ENCODE results near the gene TRIM34.
A peak's percentile ranks its signal among the peaks of the same experiment; 100 is the strongest.
"Not testable (repeated sequence)": the region's sequence is repeated elsewhere in the genome, so short reads cannot be mapped to it uniquely, and the experiment has no call there.

TRIM34 gene

GRCh38 chr11:5624489-5625279, at the start of gene TRIM34:
Gene TRIM34, plus strand, starts transcription at chr11:5625001. Its CDS starts 7,331 bp downstream, at chr11:5632332.
- peaks cover 29% of the 10 kb centered on the region for H3K4me1 ChIP-seq (ENCODE audit: insufficient read depth, low read length)
- no peaks in the 10 kb centered on the region for H3K36me3 ChIP-seq (ENCODE audit: insufficient read depth, low read length)
- peak within 1 kb of the TSS; percentile 33 to 82 for H3K4me3 ChIP-seq (ENCODE audit: low read depth in 1 of 2, low read length in 2 of 2)
- peak within 1 kb of the TSS; percentile 43 for H3K9ac ChIP-seq (ENCODE audit: low read length)
- no peaks in the 10 kb centered on the region for H3K27me3 ChIP-seq (ENCODE audit: control insufficient read depth in 1 of 2, insufficient read depth in 2 of 2, low read length in 2 of 2)
- peak within 1 kb of the TSS; percentile 71 for H3K27ac ChIP-seq (ENCODE audit: low read depth, low read length)
- H3K9me3 ChIP-seq (ENCODE audit: low read length) = no peaks in the 10 kb centered on the region

DNA sequence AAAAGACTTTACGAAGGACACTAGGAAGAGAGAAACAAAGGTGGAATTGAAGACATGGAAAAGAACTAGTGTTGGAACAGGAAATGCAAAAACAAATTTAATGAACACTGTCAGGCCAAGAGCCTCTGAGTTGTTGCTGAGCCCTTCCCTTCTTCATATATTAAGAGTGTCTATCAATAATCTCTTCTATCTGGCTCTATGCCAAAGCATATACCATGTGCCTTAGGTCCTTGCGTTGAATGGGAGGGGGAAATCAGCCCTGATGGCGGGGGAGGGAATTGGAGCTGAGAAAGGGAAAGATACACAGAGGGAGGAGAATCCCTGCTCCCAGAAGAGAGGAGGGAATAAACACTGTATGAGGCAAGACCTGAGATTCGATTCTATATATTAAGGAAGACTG, 49.6 kb upstream of the TRIM34 start:
- H3K36me3 ChIP-seq (ENCODE audit: insufficient read depth, low read length) = no peaks in the 10 kb centered on the region
- H3K27ac ChIP-seq (ENCODE audit: low read depth, low read length) = no peak overlapping the region
- H3K4me1 ChIP-seq (ENCODE audit: insufficient read depth, low read length) = no peaks in the 10 kb centered on the region
- H3K9me3 ChIP-seq (ENCODE audit: low read length) = no peaks in the 10 kb centered on the region
- H3K4me3 ChIP-seq (ENCODE audit: low read depth in 1 of 2, low read length in 2 of 2) = no peak overlapping the region
- no peaks in the 10 kb centered on the region for H3K27me3 ChIP-seq (ENCODE audit: control insufficient read depth in 1 of 2, insufficient read depth in 2 of 2, low read length in 2 of 2)
- no peak overlapping the region for H3K9ac ChIP-seq (ENCODE audit: low read length)

DNA sequence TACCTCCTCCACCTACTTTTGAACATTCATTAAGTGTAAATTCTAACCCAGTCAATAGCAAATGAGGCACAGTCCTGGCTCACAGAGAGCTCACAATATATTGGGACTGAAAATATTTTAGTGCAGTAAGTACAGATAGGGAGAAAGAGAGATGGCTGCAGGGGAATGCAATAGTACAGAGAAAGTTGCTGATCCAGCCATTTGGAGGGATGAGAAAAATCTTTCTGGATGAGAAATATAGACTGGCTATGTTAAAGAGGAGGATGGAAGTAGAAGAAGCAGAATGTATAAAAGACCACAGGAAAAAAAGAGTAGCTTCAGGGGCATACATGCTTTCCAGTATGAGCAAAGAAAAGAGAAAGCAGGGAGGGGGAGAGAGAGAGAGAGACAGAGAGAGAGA, 47.7 kb upstream of the TRIM34 start:
- Histone ChIP-seq H3K4me1 (ENCODE audit: insufficient read depth, low read length) (no peaks in the 10 kb centered on the region), H3K9me3 (ENCODE audit: low read length) (no peaks in the 10 kb centered on the region), H3K27me3 (ENCODE audit: control insufficient read depth in 1 of 2, insufficient read depth in 2 of 2, low read length in 2 of 2) (no peaks in the 10 kb centered on the region), H3K9ac (ENCODE audit: low read length) (no peak overlapping the region), H3K36me3 (ENCODE audit: insufficient read depth, low read length) (no peaks in the 10 kb centered on the region), H3K4me3 (ENCODE audit: low read depth in 1 of 2, low read length in 2 of 2) (no peak overlapping the region), H3K27ac (ENCODE audit: low read depth, low read length) (no peak overlapping the region)

DNA sequence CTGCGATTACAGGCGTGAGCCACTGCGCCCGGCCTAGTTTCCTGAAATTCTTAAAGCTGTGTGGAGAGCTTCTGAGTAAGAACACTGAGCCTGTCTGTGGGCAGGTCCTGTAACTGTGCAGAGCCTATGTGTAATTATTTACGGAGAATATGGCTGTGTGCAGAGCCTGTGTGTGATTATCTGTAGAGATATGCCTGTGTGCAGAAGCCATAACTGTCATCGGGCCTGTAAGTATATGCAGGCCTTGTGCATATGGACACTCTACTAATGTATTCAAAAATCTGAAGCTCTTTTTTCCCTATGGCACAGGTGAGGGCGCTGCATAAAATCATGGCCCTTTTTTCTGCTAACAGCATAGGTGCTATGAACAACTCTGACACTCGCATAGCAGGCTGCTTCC, 44.2 kb upstream of the TRIM34 start, which contains the start of gene OR52B6:
Gene OR52B6, plus strand, starts transcription at position 301 of the 400 bp plus-strand sequence. Its CDS starts 0 bp downstream, at position 301.
- Histone ChIP-seq H3K4me1 (ENCODE audit: insufficient read depth, low read length) (no peaks in the 10 kb centered on the region), H3K9me3 (ENCODE audit: low read length) (no peaks in the 10 kb centered on the region), H3K36me3 (ENCODE audit: insufficient read depth, low read length) (no peaks in the 10 kb centered on the region), H3K4me3 (ENCODE audit: low read depth in 1 of 2, low read length in 2 of 2) (no peak within 1 kb of the TSS), H3K27ac (ENCODE audit: low read depth, low read length) (no peak within 1 kb of the TSS), H3K27me3 (ENCODE audit: control insufficient read depth in 1 of 2, insufficient read depth in 2 of 2, low read length in 2 of 2) (no peaks in the 10 kb centered on the region), H3K9ac (ENCODE audit: low read length) (no peak within 1 kb of the TSS)

DNA sequence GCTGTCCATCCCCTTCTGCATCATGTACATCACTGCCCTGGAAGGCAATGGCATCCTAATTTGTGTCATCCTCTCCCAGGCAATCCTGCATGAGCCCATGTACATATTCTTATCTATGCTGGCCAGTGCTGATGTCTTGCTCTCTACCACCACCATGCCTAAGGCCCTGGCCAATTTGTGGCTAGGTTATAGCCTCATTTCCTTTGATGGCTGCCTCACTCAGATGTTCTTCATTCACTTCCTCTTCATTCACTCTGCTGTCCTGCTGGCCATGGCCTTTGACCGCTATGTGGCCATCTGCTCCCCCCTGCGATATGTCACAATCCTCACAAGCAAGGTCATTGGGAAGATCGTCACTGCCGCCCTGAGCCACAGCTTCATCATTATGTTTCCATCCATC, 43.8 kb upstream of the TRIM34 start:
- Histone ChIP-seq H3K4me3 (ENCODE audit: low read depth in 1 of 2, low read length in 2 of 2) (no peak overlapping the region), H3K4me1 (ENCODE audit: insufficient read depth, low read length) (no peaks in the 10 kb centered on the region), H3K9me3 (ENCODE audit: low read length) (no peaks in the 10 kb centered on the region), H3K27ac (ENCODE audit: low read depth, low read length) (no peak overlapping the region), H3K27me3 (ENCODE audit: control insufficient read depth in 1 of 2, insufficient read depth in 2 of 2, low read length in 2 of 2) (no peaks in the 10 kb centered on the region), H3K36me3 (ENCODE audit: insufficient read depth, low read length) (no peaks in the 10 kb centered on the region), H3K9ac (ENCODE audit: low read length) (no peak overlapping the region)

- H3K27ac ChIP-seq (ENCODE audit: low read depth, low read length); H3K36me3 ChIP-seq (ENCODE audit: insufficient read depth, low read length); H3K9ac ChIP-seq (ENCODE audit: low read length); H3K27me3 ChIP-seq (ENCODE audit: control insufficient read depth in 1 of 2, insufficient read depth in 2 of 2, low read length in 2 of 2); H3K4me3 ChIP-seq (ENCODE audit: low read depth in 1 of 2, low read length in 2 of 2); H3K4me1 ChIP-seq (ENCODE audit: insufficient read depth, low read length); H3K9me3 ChIP-seq (ENCODE audit: low read length): not testable (repeated sequence)
These were observed 40.3 kb upstream of the TRIM34 start for GRCh38 chr11:5584458-5584857.

- not testable (repeated sequence) for H3K36me3 ChIP-seq (ENCODE audit: insufficient read depth, low read length)
These were observed 34.9 kb upstream of the TRIM34 start for GRCh38 chr11:5589906-5590305.

GRCh38 chr11:5591613-5592012, 33.2 kb upstream of the TRIM34 start:
- no peak overlapping the region for H3K27ac ChIP-seq (ENCODE audit: low read depth, low read length)
- H3K4me3 ChIP-seq (ENCODE audit: low read depth in 1 of 2, low read length in 2 of 2) = no peak overlapping the region
- no peaks in the 10 kb centered on the region for H3K4me1 ChIP-seq (ENCODE audit: insufficient read depth, low read length)
- no peaks in the 10 kb centered on the region for H3K27me3 ChIP-seq (ENCODE audit: control insufficient read depth in 1 of 2, insufficient read depth in 2 of 2, low read length in 2 of 2)
- no peaks in the 10 kb centered on the region for H3K9me3 ChIP-seq (ENCODE audit: low read length)
- no peaks in the 10 kb centered on the region for H3K36me3 ChIP-seq (ENCODE audit: insufficient read depth, low read length)
- H3K9ac ChIP-seq (ENCODE audit: low read length) = no peak overlapping the region

More at GRCh38 chr11:5589906-5590305, 34.9 kb upstream of the TRIM34 start:
- H3K4me1 ChIP-seq (ENCODE audit: insufficient read depth, low read length); H3K27ac ChIP-seq (ENCODE audit: low read depth, low read length); H3K9ac ChIP-seq (ENCODE audit: low read length); H3K4me3 ChIP-seq (ENCODE audit: low read depth in 1 of 2, low read length in 2 of 2); H3K27me3 ChIP-seq (ENCODE audit: control insufficient read depth in 1 of 2, insufficient read depth in 2 of 2, low read length in 2 of 2); H3K9me3 ChIP-seq (ENCODE audit: low read length): not testable (repeated sequence)

DNA sequence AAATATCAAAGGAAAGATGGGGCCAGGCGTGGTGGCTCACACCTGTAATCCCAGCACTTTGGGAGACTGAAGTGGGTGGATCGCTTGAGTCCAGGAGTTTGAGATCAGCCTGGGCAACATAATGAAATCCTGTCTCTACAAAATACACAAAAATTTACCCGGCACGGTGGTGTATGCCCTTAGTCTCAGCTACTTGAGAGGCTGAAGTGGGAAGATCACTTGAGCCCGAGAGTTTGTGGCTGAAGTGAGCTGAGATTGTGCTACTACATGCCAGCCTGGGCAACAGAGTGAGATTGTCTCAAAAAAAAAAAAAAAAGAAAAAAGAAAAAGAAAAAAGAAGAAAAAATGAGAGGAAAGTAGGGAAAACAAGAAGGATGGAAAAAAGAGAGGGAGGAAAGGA, 32.2 kb upstream of the TRIM34 start:
- H3K27ac ChIP-seq (ENCODE audit: low read depth, low read length) = no peak overlapping the region
- H3K36me3 ChIP-seq (ENCODE audit: insufficient read depth, low read length) = no peaks in the 10 kb centered on the region
- no peak overlapping the region for H3K4me3 ChIP-seq (ENCODE audit: low read depth in 1 of 2, low read length in 2 of 2)
- H3K9ac ChIP-seq (ENCODE audit: low read length) = no peak overlapping the region
- H3K27me3 ChIP-seq (ENCODE audit: control insufficient read depth in 1 of 2, insufficient read depth in 2 of 2, low read length in 2 of 2) = no peaks in the 10 kb centered on the region
- peaks cover 9% of the 10 kb centered on the region for H3K4me1 ChIP-seq (ENCODE audit: insufficient read depth, low read length)
- H3K9me3 ChIP-seq (ENCODE audit: low read length) = no peaks in the 10 kb centered on the region

DNA sequence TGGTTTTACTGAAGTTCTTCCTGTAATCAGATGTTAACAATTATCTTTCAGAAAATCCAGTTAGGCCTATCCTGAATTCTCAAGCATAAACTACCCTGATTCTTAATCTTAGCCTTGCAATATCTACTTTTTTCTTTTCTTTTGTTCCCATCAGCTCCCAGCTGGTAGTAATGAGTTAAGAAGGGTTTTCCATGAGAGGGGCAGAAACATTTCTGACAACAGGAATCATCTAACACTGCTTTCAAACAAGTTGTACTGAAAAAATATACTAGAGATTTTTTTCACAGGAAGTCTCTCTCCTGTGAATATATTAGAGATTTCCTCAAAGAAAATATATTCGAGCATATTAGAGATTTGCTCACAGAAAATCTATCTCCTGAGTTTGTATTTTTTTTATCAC, 31.7 kb upstream of the TRIM34 start:
- Histone ChIP-seq H3K36me3 (ENCODE audit: insufficient read depth, low read length) (no peaks in the 10 kb centered on the region), H3K4me3 (ENCODE audit: low read depth in 1 of 2, low read length in 2 of 2) (no peak overlapping the region), H3K27me3 (ENCODE audit: control insufficient read depth in 1 of 2, insufficient read depth in 2 of 2, low read length in 2 of 2) (no peaks in the 10 kb centered on the region), H3K9ac (ENCODE audit: low read length) (no peak overlapping the region), H3K9me3 (ENCODE audit: low read length) (no peaks in the 10 kb centered on the region), H3K4me1 (ENCODE audit: insufficient read depth, low read length) (peaks cover 14% of the 10 kb centered on the region), H3K27ac (ENCODE audit: low read depth, low read length) (no peak overlapping the region)

DNA sequence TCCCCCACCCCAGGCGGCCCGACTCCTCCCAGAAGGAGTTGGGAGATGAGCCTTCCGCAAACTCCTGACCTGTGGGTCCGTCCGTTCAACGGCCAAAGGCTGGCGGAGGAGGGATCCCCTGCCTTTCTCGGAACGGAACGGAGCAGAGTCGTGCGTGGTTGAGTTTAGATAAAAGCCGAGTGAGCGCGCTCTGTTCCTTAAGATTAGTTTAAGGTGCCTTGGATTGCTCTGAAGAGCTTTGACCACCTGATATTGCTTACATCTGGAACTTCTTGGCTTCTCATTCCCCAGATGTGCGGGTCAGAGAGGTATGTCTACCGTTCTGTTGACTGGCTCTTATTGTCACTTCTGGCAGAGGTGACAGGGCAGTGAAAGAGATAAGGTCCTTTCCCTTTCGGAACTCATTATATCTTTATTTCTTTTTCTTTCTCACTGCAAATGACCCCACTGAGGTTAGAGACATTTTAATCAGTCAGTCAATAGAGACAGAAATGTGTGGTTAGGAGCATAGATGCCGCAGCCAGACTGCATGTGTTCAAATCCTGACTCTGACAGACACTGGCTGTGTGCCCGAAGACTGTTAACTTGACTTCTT, 28.1 kb upstream of the TRIM34 start, which contains the start of gene TRIM6:
Gene TRIM6, plus strand, starts transcription at position 31 of the 595 bp plus-strand sequence. Its CDS starts 261 bp downstream, at position 292.
- Histone ChIP-seq H3K4me3 (ENCODE audit: low read depth in 1 of 2, low read length in 2 of 2) (peak within 1 kb of the TSS; percentile 41 to 76), H3K9ac (ENCODE audit: low read length) (peak within 1 kb of the TSS; percentile 49), H3K27me3 (ENCODE audit: control insufficient read depth in 1 of 2, insufficient read depth in 2 of 2, low read length in 2 of 2) (no peaks in the 10 kb centered on the region), H3K36me3 (ENCODE audit: insufficient read depth, low read length) (no peaks in the 10 kb centered on the region), H3K4me1 (ENCODE audit: insufficient read depth, low read length) (peaks cover 33% of the 10 kb centered on the region), H3K27ac (ENCODE audit: low read depth, low read length) (peak within 1 kb of the TSS; percentile 57), H3K9me3 (ENCODE audit: low read length) (no peaks in the 10 kb centered on the region)

All from muscle layer of colon (tissue), 2 donors.